ENCODE results near the gene FOXN4.

Gene FOXN4

GRCh38 chr12:109278912-109279311 is 30.2 kb downstream of the FOXN4 start:
- no peak for DNase-seq

GRCh38 chr12:109277899-109278762 is 31.0 kb downstream of the FOXN4 start:
- peak; percentile 49 for DNase-seq

- DNase-seq: no peak
Observed at GRCh38 chr12:109277255-109277898, 31.7 kb downstream of the FOXN4 start.

GRCh38 chr12:109276160-109276559 is 32.9 kb downstream of the FOXN4 start:
- no peak for DNase-seq

- DNase-seq: no peak
Observed at GRCh38 chr12:109275173-109275572, 33.9 kb downstream of the FOXN4 start.

GRCh38 chr12:109274381-109274780 is 34.7 kb downstream of the FOXN4 start:
- no peak for DNase-seq

GRCh38 chr12:109273354-109273753 is 35.7 kb downstream of the FOXN4 start:
- peak; percentile 85 for DNase-seq

GRCh38 chr12:109271418-109271817 is 37.7 kb downstream of the FOXN4 start:
- DNase-seq: no peak

GRCh38 chr12:109270494-109270893 is 38.6 kb downstream of the FOXN4 start:
- no peak for DNase-seq

GRCh38 chr12:109269428-109269827 is 39.7 kb downstream of the FOXN4 start:
- DNase-seq: no peak

GRCh38 chr12:109268896-109269295 is 40.2 kb downstream of the FOXN4 start:
- DNase-seq: no peak

GRCh38 chr12:109267361-109267760 is 41.7 kb downstream of the FOXN4 start:
- DNase-seq: no peak

GRCh38 chr12:109266106-109266879 is 42.8 kb downstream of the FOXN4 start:
- no peak for DNase-seq

GRCh38 chr12:109264943-109265650 is 44.0 kb downstream of the FOXN4 start:
- DNase-seq: no peak

GRCh38 chr12:109264095-109264942 is 44.8 kb downstream of the FOXN4 start:
- peak; percentile 82 for DNase-seq

- DNase-seq: no peak
Observed at GRCh38 chr12:109263439-109263838, 45.6 kb downstream of the FOXN4 start.

GRCh38 chr12:109261939-109262338 is 47.1 kb downstream of the FOXN4 start:
- DNase-seq: no peak

- DNase-seq: no peak
Observed at GRCh38 chr12:109261087-109261486, 48.0 kb downstream of the FOXN4 start.

GRCh38 chr12:109259545-109259895 is 49.6 kb downstream of the FOXN4 start:
- no peak for DNase-seq

- DNase-seq: no peak
Observed at GRCh38 chr12:109258607-109259544, 50.2 kb downstream of the FOXN4 start.

- no peak for DNase-seq
Observed at GRCh38 chr12:109258201-109258600, 50.9 kb downstream of the FOXN4 start.
